ENCODE measurements around the gene PRKRA. TPM values are rescaled to one million over a fixed set of nuclear protein-coding genes. Genes with fewer than 3 reads are reported as not detected.

The PRKRA gene
- total and polyA plus RNA-seq, 2 of the 13 experiments (the other 11 are each of a cell fraction or from before 2014, with no cell fraction given), result 53.1 to 74.7 TPM

DNA sequence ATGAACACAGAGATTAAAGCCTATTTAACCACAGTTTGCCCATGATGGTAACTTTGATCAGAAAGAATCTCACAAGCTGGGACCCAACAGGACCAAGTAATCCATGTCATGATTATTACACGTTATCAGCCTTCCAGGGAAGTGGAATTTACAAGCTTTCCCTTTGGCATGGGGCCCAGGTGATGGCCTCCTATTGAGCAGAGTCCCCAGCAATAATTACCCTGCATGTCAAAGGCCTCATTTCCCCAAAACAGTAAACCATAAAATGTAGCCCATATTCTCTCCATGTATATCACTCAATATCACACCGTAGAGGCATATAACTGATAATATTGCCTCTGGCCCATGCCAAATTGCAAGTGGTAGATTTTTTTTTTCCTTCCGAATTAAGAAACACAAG, 38.9 kb downstream of the PRKRA start (continued):
- TF ChIP-seq, protein P1, sequence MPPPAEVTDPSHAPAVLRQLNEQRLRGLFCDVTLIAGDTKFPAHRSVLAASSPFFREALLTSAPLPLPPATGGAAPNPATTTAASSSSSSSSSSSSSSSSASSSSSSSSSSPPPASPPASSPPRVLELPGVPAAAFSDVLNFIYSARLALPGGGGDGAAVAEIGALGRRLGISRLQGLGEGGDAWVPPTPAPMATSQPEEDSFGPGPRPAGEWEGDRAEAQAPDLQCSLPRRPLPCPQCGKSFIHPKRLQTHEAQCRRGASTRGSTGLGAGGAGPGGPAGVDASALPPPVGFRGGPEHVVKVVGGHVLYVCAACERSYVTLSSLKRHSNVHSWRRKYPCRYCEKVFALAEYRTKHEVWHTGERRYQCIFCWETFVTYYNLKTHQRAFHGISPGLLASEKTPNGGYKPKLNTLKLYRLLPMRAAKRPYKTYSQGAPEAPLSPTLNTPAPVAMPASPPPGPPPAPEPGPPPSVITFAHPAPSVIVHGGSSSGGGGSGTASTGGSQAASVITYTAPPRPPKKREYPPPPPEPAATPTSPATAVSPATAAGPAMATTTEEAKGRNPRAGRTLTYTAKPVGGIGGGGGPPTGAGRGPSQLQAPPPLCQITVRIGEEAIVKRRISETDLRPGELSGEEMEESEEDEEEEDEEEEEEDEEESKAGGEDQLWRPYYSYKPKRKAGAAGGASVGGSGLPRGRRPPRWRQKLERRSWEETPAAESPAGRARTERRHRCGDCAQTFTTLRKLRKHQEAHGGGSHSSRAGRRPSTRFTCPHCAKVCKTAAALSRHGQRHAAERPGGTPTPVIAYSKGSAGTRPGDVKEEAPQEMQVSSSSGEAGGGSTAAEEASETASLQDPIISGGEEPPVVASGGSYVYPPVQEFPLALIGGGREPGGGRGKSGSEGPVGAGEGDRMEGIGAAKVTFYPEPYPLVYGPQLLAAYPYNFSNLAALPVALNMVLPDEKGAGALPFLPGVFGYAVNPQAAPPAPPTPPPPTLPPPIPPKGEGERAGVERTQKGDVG (CRISPR knock-in tag; IDR thresholded peaks at IDR 0.05; ENCODE audit: borderline replicate concordance), result no peak
- TF ChIP-seq DR1 (CRISPR knock-in tag; IDR thresholded peaks at IDR 0.05) (no peak), ZSCAN25 (CRISPR knock-in tag; IDR thresholded peaks at IDR 0.05) (no peak), GABPB1 (CRISPR knock-in tag; IDR thresholded peaks at IDR 0.05) (no peak)

- FAIRE-seq (no peak), DNase-seq (ENCODE audit: low spot score) (no peak), ATAC-seq (no peak)
- Histone ChIP-seq H3K9me3 (ENCODE audit: low read length) (no peaks in the 10 kb centered on the region), H4K20me1 (ENCODE audit: insufficient read depth, low read length) (no peaks in the 10 kb centered on the region), H3K27ac (ENCODE audit: extremely low read length, insufficient read depth, low read length) (no peak overlapping the region), H3K4me1 (ENCODE audit: insufficient read depth, low read length) (peaks cover 9% of the 10 kb centered on the region; the same call in 1 of the 2 replicates), H3K9ac (ENCODE audit: insufficient read depth, low read depth, low read length) (no peak overlapping the region), H3K27me3 (ENCODE audit: control insufficient read depth in 1 of 2, insufficient read depth in 2 of 2, low read length in 2 of 2) (peaks cover 0 to 9% of the 10 kb centered on the region in 2 experiments; a peak in 1 of 5 replicates), H3K4me2 (ENCODE audit: low read depth, low read length) (no peak overlapping the region), H2AFZ (ENCODE audit: low read length) (peak overlapping the region; percentile 12), H3K4me3 (replicated peaks in 1 of 3; ENCODE audit: insufficient read depth in 1 of 3, low read depth in 2 of 3, low read length in 3 of 3) (no peak overlapping the region), H3K79me2 (ENCODE audit: insufficient read depth, low read length) (no peaks in the 10 kb centered on the region), H3K36me3 (replicated peaks in 1 of 2; ENCODE audit: control insufficient read depth in 1 of 2, insufficient read depth in 2 of 2, low read length in 2 of 2) (no peaks in the 10 kb centered on the region)
- intact Hi-C loops (cut with micrococcal nuclease; ENCODE audit: unreplicated experiment) (no loop called here), in situ Hi-C loops (cut with HindIII; ENCODE audit: extremely low pct_ligation_motif_present, low pct_unique_long_range_greater_than_20kb) (no loop called here)
- no TSS peak for BruUV-seq (replicated peaks)
- 10% methylated on average over 5 of the region's 5 CpGs for WGBS (ENCODE audit: low lambda C conversion rate)
- TF ChIP-seq CBX2 (IDR thresholded peaks at IDR 0.05; ENCODE audit: low read depth, low read length), result no peak
- TF ChIP-seq CBX2 (CRISPR knock-in tag; IDR thresholded peaks at IDR 0.05; ENCODE audit: low read depth), result no peak
- TF ChIP-seq ZNF382 (CRISPR knock-in tag; IDR thresholded peaks at IDR 0.05; ENCODE audit: borderline replicate concordance), result no peak
- TF ChIP-seq PLSCR1 (CRISPR knock-in tag; IDR thresholded peaks at IDR 0.05; ENCODE audit: borderline replicate concordance), result no peak
- TF ChIP-seq, protein P2, sequence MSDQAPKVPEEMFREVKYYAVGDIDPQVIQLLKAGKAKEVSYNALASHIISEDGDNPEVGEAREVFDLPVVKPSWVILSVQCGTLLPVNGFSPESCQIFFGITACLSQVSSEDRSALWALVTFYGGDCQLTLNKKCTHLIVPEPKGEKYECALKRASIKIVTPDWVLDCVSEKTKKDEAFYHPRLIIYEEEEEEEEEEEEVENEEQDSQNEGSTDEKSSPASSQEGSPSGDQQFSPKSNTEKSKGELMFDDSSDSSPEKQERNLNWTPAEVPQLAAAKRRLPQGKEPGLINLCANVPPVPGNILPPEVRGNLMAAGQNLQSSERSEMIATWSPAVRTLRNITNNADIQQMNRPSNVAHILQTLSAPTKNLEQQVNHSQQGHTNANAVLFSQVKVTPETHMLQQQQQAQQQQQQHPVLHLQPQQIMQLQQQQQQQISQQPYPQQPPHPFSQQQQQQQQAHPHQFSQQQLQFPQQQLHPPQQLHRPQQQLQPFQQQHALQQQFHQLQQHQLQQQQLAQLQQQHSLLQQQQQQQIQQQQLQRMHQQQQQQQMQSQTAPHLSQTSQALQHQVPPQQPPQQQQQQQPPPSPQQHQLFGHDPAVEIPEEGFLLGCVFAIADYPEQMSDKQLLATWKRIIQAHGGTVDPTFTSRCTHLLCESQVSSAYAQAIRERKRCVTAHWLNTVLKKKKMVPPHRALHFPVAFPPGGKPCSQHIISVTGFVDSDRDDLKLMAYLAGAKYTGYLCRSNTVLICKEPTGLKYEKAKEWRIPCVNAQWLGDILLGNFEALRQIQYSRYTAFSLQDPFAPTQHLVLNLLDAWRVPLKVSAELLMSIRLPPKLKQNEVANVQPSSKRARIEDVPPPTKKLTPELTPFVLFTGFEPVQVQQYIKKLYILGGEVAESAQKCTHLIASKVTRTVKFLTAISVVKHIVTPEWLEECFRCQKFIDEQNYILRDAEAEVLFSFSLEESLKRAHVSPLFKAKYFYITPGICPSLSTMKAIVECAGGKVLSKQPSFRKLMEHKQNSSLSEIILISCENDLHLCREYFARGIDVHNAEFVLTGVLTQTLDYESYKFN (CRISPR knock-in tag; conservative IDR thresholded peaks at IDR 0.05), result no peak
- TF ChIP-seq SRSF4 (IDR thresholded peaks at IDR 0.05; ENCODE audit: low read depth, low read length, poor library complexity, severe bottlenecking), result no peak
- TF ChIP-seq IKZF1 (IDR thresholded peaks at IDR 0.05), result no peak
- TF ChIP-seq NFIC (IDR thresholded peaks at IDR 0.05; ENCODE audit: low read length), result no peak
- TF ChIP-seq, protein P3, sequence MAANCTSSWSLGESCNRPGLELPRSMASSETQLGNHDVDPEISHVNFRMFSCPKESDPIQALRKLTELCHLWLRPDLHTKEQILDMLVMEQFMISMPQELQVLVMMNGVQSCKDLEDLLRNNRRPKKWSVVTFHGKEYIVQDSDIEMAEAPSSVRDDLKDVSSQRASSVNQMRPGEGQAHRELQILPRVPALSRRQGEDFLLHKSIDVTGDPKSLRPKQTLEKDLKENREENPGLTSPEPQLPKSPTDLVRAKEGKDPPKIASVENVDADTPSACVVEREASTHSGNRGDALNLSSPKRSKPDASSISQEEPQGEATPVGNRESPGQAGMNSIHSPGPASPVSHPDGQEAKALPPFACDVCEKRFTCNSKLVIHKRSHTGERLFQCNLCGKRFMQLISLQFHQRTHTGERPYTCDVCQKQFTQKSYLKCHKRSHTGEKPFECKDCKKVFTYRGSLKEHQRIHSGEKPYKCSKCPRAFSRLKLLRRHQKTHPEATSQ (CRISPR knock-in tag; IDR thresholded peaks at IDR 0.05; ENCODE audit: borderline replicate concordance), result no peak
- ChIA-PET POLR2A (no interaction called here), CTCF (ENCODE audit: low intra/inter-chr PET ratio, low total read pairs) (no interaction called here)
Measured at GRCh38 chr2:178409261-178409660, 41.7 kb downstream of the PRKRA start.
